SK-N-SH treated with all-trans-retinoic acid at 6 μM for 48 hours (cell line): Measurements from ENCODE around the gene ACOD1.

Source experiments
- BACH2 ChIP-seq: fragments of 250-450 bp; sonication (Bioruptor Pico); IDR thresholded peaks from 2 replicates; pipeline ENCODE4 v1.9.0; 2021; ENCODE audit warnings: mild to moderate bottlenecking, borderline replicate concordance
- GLIS3 ChIP-seq: fragments of 250-450 bp; sonication (Bioruptor Pico); IDR thresholded peaks from 2 replicates; pipeline ENCODE4 v1.5.0; 2020; ENCODE audit warnings: mild to moderate bottlenecking, moderate library complexity
- PPARA ChIP-seq: fragments of 250-450 bp; sonication (Bioruptor Pico); IDR thresholded peaks from 2 replicates; pipeline ENCODE4 v1.5.0; 2020; ENCODE audit warnings: mild to moderate bottlenecking, borderline replicate concordance
- ZC3H10 ChIP-seq: fragments of 250-450 bp; sonication (Bioruptor Pico); IDR thresholded peaks from 2 replicates; pipeline ENCODE4 v1.5.1; 2021; ENCODE audit warnings: mild to moderate bottlenecking, moderate library complexity
- ZNF8 ChIP-seq: fragments of 450-650 bp; formaldehyde crosslinking; IDR thresholded peaks from 2 replicates; pipeline ENCODE4 v1.5.0; 2020; ENCODE audit warnings: mild to moderate bottlenecking, moderate library complexity
- TF ChIP-seq, protein P1 (sequence below): fragments of 250-450 bp; sonication (Bioruptor Pico); IDR thresholded peaks from 2 replicates; pipeline ENCODE4 v1.8.0; 2020; ENCODE audit warnings: mild to moderate bottlenecking, moderate library complexity, borderline replicate concordance

DNA sequence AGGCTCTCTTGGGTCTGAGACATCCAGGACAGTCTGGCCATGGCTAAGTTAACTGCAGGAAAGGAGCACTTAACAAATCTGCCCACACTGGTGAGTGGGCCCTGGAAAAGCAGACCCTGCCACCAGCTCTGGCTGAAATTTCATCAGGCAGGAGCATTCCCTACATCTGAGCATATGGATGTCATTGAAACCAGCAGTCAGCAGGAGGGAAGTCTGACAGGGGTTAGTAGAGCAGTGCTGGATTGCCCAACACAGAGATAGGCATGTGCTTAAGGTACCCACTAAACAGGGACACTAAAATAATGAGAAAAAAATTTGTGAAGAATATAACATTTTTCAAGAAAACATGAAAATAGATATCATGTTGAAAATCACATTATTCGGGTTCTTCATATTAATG lies 13.6 kb upstream of the ACOD1 start:
- TF ChIP-seq ZC3H10 (CRISPR knock-in tag) (no peak), PPARA (CRISPR knock-in tag) (no peak), BACH2 (CRISPR knock-in tag) (no peak), GLIS3 (CRISPR knock-in tag) (no peak), ZNF8 (CRISPR knock-in tag) (no peak)
- TF ChIP-seq, protein P1, sequence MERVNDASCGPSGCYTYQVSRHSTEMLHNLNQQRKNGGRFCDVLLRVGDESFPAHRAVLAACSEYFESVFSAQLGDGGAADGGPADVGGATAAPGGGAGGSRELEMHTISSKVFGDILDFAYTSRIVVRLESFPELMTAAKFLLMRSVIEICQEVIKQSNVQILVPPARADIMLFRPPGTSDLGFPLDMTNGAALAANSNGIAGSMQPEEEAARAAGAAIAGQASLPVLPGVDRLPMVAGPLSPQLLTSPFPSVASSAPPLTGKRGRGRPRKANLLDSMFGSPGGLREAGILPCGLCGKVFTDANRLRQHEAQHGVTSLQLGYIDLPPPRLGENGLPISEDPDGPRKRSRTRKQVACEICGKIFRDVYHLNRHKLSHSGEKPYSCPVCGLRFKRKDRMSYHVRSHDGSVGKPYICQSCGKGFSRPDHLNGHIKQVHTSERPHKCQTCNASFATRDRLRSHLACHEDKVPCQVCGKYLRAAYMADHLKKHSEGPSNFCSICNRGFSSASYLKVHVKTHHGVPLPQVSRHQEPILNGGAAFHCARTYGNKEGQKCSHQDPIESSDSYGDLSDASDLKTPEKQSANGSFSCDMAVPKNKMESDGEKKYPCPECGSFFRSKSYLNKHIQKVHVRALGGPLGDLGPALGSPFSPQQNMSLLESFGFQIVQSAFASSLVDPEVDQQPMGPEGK (CRISPR knock-in tag) = no peak
